GM19238 (cell line): ENCODE results near the gene GRIK4.

Experiments used
- DNase-seq: peaks from one replicate; pipeline ENCODE4 v3.0.0; 2011; ENCODE audit warnings: low spot score; ENCODE audit not compliant: insufficient read length

GRIK4 gene

GRCh38 chr11:121033635-121034034 lies 522.1 kb downstream of the GRIK4 start:
- DNase-seq, result no peak

GRCh38 chr11:121035169-121035755 lies 523.7 kb downstream of the GRIK4 start:
- no peak for DNase-seq

GRCh38 chr11:121035780-121036179 lies 524.2 kb downstream of the GRIK4 start:
- DNase-seq, result no peak

DNA sequence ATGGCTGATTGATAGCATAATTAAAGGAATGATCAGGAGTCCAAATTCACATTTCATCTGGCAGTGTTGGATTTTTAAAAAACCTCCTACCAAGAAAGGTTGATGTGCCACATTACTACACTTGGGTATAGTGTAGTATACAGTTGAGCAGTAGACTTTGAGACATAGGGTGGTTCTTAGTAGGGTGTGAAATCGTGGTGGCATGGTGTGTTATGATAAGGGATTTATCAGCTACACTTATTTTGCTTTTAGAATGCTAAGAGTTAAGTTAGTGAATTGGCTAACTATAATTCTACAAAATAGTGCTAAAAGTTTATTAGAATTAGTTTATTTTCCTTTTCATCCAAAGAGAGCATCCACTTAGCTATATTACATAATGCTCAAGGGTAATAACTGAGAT lies 525.5 kb downstream of the GRIK4 start:
- DNase-seq, result no peak
